Erythroblast (primary cell): ENCODE data around the gene CFB.

Source experiments
- GATA1 ChIP-seq: IDR thresholded peaks from 2 replicates; pipeline ENCODE4 v1.6.1; 2011; ENCODE audit warnings: low read depth, mild to moderate bottlenecking, control low read depth, low read length, moderate library complexity
- POLR2A ChIP-seq: IDR thresholded peaks from 2 replicates; pipeline ENCODE4 v1.6.1; 2011; ENCODE audit warnings: mild to moderate bottlenecking, low read length

GRCh38 chr6:31963921-31964320, 18.0 kb downstream of the CFB start:
- no peak for TF ChIP-seq POLR2A
- no peak for TF ChIP-seq GATA1
